ENCODE data around the gene PPP1R1C. TPM values are rescaled to one million over a fixed set of nuclear protein-coding genes. Genes with fewer than 3 reads are reported as not detected.
A peak's percentile ranks its signal among the peaks of the same experiment; 100 is the strongest.

PPP1R1C gene
- total RNA-seq, 6 experiments from 2014 or later, result 0.31 to 0.48 (median 0.39) TPM; not detected in 2

DNA sequence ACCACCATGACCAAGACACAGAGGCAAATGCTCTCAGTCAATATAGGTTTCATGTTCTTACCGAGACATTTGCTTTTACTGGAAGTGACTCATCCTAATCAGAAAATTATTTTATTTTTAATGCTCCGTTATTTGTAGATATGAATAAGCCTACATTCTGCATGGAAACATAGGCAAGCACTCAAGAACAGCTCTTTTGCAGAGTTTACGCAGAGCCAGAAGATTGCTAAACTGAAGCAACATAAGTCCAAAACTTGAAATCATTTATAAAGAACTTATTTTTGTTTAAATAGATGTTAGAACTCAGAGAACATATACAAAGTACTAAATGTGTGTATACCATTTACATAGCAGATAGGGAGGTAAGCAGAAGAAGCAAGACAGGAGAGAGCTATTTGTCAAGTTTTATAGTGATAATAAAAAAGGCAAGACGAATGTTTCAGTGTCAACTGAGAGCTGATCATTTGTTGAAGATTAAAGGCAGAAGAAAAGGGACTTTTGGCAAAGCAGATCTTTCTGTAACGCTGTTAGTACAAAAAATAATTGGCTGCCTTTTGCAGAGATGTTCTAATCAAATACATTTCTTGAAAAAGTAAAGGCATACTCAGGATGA, 12.4 kb upstream of the PPP1R1C start:
- DNase-seq, result no peak

GRCh38 chr2:181977661-181978350, 7.8 kb upstream of the PPP1R1C start:
- TF ChIP-seq CTCF (IDR thresholded peaks at IDR 0.05), result no peak
- Mint-ChIP-seq H3K36me3 (ENCODE audit: low read depth) (0 out of 2 replicates have a peak, but pooled peaks cover 4% of the 10 kb centered on the region), H3K9me3 (no peaks in the 10 kb centered on the region), H3K27me3 (ENCODE audit: insufficient read depth) (no peaks in the 10 kb centered on the region), H3K4me3 (peak overlapping the region; percentile 9; the same call in 1 of the 2 replicates), H3K4me1 (ENCODE audit: low read depth) (peaks cover 34% of the 10 kb centered on the region), H3K27ac (peak overlapping the region; percentile 71)
- DNase-seq, result peak; percentile 82

More for the DNA sequence above, 12.4 kb upstream of the PPP1R1C start:
- Mint-ChIP-seq H3K9me3 (no peaks in the 10 kb centered on the region), H3K4me3 (peak overlapping the region; percentile 52), H3K27ac (peak overlapping the region; percentile 71; the same call in 1 of the 2 replicates), H3K27me3 (ENCODE audit: insufficient read depth) (peaks cover 2% of the 10 kb centered on the region; the same call in 1 of the 2 replicates), H3K36me3 (ENCODE audit: low read depth) (peaks cover 8% of the 10 kb centered on the region; the same call in 1 of the 2 replicates), H3K4me1 (ENCODE audit: low read depth) (peaks cover 35% of the 10 kb centered on the region)
- TF ChIP-seq CTCF (IDR thresholded peaks at IDR 0.05), result no peak

GRCh38 chr2:181978351-181979150, 7.1 kb upstream of the PPP1R1C start:
- H3K27ac Mint-ChIP-seq, result peak overlapping the region; percentile 71
- no peak for DNase-seq
- H3K4me1 Mint-ChIP-seq (ENCODE audit: low read depth), result peaks cover 27% of the 10 kb centered on the region
- H3K4me3 Mint-ChIP-seq, result no peak overlapping the region
- H3K9me3 Mint-ChIP-seq, result no peaks in the 10 kb centered on the region
- no peaks in the 10 kb centered on the region for H3K27me3 Mint-ChIP-seq (ENCODE audit: insufficient read depth)
- no peak for TF ChIP-seq CTCF (IDR thresholded peaks at IDR 0.05)
- 0 out of 2 replicates have a peak, but pooled peaks cover 4% of the 10 kb centered on the region for H3K36me3 Mint-ChIP-seq (ENCODE audit: low read depth)

GRCh38 chr2:181984060-181984459, 1.6 kb upstream of the PPP1R1C start:
- Mint-ChIP-seq H3K4me1 (ENCODE audit: low read depth) (peaks cover 17% of the 10 kb centered on the region), H3K9me3 (no peaks in the 10 kb centered on the region), H3K4me3 (no peak overlapping the region), H3K27me3 (ENCODE audit: insufficient read depth) (no peaks in the 10 kb centered on the region), H3K27ac (no peak overlapping the region), H3K36me3 (ENCODE audit: low read depth) (no peaks in the 10 kb centered on the region)
- TF ChIP-seq CTCF (IDR thresholded peaks at IDR 0.05), result no peak
- no peak for DNase-seq

- no peak overlapping the region for H3K4me3 Mint-ChIP-seq
- H3K27me3 Mint-ChIP-seq (ENCODE audit: insufficient read depth), result no peaks in the 10 kb centered on the region
- no peaks in the 10 kb centered on the region for H3K36me3 Mint-ChIP-seq (ENCODE audit: low read depth)
- H3K4me1 Mint-ChIP-seq (ENCODE audit: low read depth), result peaks cover 12% of the 10 kb centered on the region
- H3K27ac Mint-ChIP-seq, result no peak overlapping the region
- no peak for DNase-seq
- TF ChIP-seq CTCF (IDR thresholded peaks at IDR 0.05), result no peak
- no peaks in the 10 kb centered on the region for H3K9me3 Mint-ChIP-seq
Observed at GRCh38 chr2:181984814-181985631, 630 bp upstream of the PPP1R1C start.
